GM12875 (cell line): ENCODE results near the gene DENND2A.

Source experiments
- H3K4me3 ChIP-seq: one replicate; pipeline ENCODE4 v1.5.1; 2011; ENCODE audit warnings: low read depth, low read length, control low read depth
- CTCF ChIP-seq: IDR thresholded peaks from 2 replicates; pipeline ENCODE4 v1.5.1; 2011; ENCODE audit warnings: low read depth, mild to moderate bottlenecking, control low read depth, inconsistent platforms, low read length, moderate library complexity, borderline replicate concordance; ENCODE audit not compliant: insufficient read depth

Gene DENND2A

GRCh38 chr7:140616328-140616727, 24.3 kb downstream of the DENND2A start:
- no peak for TF ChIP-seq CTCF
- no peak overlapping the region for H3K4me3 ChIP-seq

- TF ChIP-seq CTCF = no peak
These were observed 29.0 kb downstream of the DENND2A start for GRCh38 chr7:140611641-140612040.

DNA sequence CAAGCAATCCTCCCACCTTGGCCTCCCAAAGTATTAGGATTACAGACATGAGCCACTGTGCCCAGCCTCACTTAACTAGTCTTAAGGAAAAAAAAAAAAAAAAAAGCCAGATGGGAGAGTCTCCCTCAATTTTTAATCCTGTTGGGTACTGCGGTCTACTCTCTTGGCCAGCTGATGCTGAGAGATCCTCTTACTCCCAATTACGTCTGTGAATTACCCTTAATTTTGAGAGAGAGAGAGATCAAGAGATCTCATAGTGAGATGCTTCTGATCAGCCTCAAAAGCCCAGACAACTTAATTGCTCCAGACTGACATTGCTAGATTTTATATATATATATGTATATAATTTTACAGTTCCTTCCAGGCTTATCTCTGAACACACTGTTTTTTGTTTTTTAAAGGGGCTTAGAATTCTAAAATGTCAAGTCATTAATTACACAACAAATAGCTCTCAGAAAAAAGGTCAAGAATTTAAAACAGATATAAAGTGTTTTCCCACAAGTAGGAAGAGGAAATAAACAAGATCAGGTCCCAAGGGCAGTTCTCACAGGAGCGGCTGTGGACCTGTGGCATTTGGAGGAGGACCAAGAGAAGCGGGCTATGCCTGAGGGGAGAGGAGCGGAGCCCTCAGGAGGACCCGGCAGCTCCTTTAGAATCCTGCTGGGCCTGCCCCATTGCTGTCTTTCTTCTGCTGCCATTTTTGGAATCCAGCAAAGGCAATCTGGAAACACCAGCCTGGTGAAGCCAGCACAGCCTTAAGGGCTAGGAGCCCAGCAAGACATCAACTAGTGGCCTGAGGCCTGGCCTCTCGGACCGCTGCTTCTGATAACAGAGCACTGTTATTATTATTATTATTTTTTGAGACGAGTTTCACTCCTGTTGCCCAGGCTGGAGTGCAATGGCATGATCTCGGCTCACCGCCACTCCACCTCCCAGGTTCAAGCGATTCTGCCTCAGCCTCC, 30.1 kb downstream of the DENND2A start:
- TF ChIP-seq CTCF = no peak
- no peak overlapping the region for H3K4me3 ChIP-seq

More at GRCh38 chr7:140611641-140612040, 29.0 kb downstream of the DENND2A start:
- no peak overlapping the region for H3K4me3 ChIP-seq

DNA sequence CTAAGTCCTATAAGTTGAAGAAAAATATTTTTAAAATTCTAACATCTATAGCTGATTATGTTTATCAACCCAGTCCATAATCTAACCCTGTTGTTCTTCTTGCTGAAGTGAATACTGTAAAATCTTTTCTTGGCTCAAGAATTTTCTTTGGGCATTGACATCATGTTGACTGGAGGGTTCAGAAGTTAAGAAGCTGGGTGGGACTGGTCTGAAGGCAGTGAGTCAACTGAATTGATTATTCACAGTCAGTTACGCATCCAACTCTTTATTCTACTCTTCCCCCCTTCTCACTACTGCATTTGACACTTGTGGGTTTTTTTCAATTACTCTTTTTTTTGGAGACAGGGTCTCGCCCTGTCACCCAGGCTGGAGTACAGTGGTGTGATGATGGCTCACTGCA, 31.0 kb downstream of the DENND2A start:
- no peak overlapping the region for H3K4me3 ChIP-seq
- no peak for TF ChIP-seq CTCF

- no peak overlapping the region for H3K4me3 ChIP-seq
- TF ChIP-seq CTCF = no peak
These were observed 33.1 kb downstream of the DENND2A start for GRCh38 chr7:140607441-140607989.

- TF ChIP-seq CTCF = no peak
These were observed 35.3 kb downstream of the DENND2A start for GRCh38 chr7:140605337-140605736.

GRCh38 chr7:140604760-140605159, 35.9 kb downstream of the DENND2A start:
- TF ChIP-seq CTCF = no peak
- H3K4me3 ChIP-seq = no peak overlapping the region

More at GRCh38 chr7:140605337-140605736, 35.3 kb downstream of the DENND2A start:
- no peak overlapping the region for H3K4me3 ChIP-seq
